ENCODE measurements around the gene ADGRF1. TPM values are rescaled to one million over a fixed set of nuclear protein-coding genes. Genes with fewer than 3 reads are reported as not detected.

Gene ADGRF1
- polyA plus RNA-seq, 1 experiment = not detected

GRCh38 chr6:47023573-47023972 is 18.6 kb downstream of the ADGRF1 start:
- POLR2A ChIA-PET = no interaction called here
- CTCF ChIA-PET = no interaction called here
- no peak overlapping the region for H3K4me3 ChIP-seq (ENCODE audit: low read depth, low read length)
- no peak overlapping the region for H3K27ac ChIP-seq (ENCODE audit: low read depth, low read length)
- TF ChIP-seq CTCF (IDR thresholded peaks at IDR 0.05; ENCODE audit: low read depth, low read length) = no peak
- no peaks in the 10 kb centered on the region for H3K27me3 ChIP-seq (ENCODE audit: control insufficient read depth, insufficient read depth, low read length)
- no peak for DNase-seq (ENCODE audit: low read depth, low spot score)
- H3K9me3 ChIP-seq (ENCODE audit: control insufficient read depth, insufficient read depth, low read length) = no peaks in the 10 kb centered on the region

- no peak for TF ChIP-seq CTCF (IDR thresholded peaks at IDR 0.05; ENCODE audit: low read depth, low read length)
Observed at GRCh38 chr6:47022191-47022590, 19.9 kb downstream of the ADGRF1 start.

GRCh38 chr6:47019941-47020340 is 22.2 kb downstream of the ADGRF1 start:
- ChIA-PET POLR2A (no interaction called here), CTCF (no interaction called here)
- no peak overlapping the region for H3K4me3 ChIP-seq (ENCODE audit: low read depth, low read length)
- no peaks in the 10 kb centered on the region for H3K9me3 ChIP-seq (ENCODE audit: control insufficient read depth, insufficient read depth, low read length)
- H3K27ac ChIP-seq (ENCODE audit: low read depth, low read length) = no peak overlapping the region
- DNase-seq (ENCODE audit: low read depth, low spot score) = no peak
- H3K27me3 ChIP-seq (ENCODE audit: control insufficient read depth, insufficient read depth, low read length) = no peaks in the 10 kb centered on the region
- no peak for TF ChIP-seq CTCF (IDR thresholded peaks at IDR 0.05; ENCODE audit: low read depth, low read length)

More at GRCh38 chr6:47022191-47022590, 19.9 kb downstream of the ADGRF1 start:
- H3K27ac ChIP-seq (ENCODE audit: low read depth, low read length) = no peak overlapping the region
- POLR2A ChIA-PET = no interaction called here
- CTCF ChIA-PET = interaction anchor here (0.7 kb wide), 1 partner anchor 20 kb away, joined by 8 read pairs; no protein-coding TSS in a partner anchor
- H3K9me3 ChIP-seq (ENCODE audit: control insufficient read depth, insufficient read depth, low read length) = no peaks in the 10 kb centered on the region
- no peak for DNase-seq (ENCODE audit: low read depth, low spot score)
- no peak overlapping the region for H3K4me3 ChIP-seq (ENCODE audit: low read depth, low read length)
- H3K27me3 ChIP-seq (ENCODE audit: control insufficient read depth, insufficient read depth, low read length) = no peaks in the 10 kb centered on the region

- DNase-seq (ENCODE audit: low read depth, low spot score) = no peak
- Histone ChIP-seq H3K4me3 (ENCODE audit: low read depth, low read length) (no peak overlapping the region), H3K27me3 (ENCODE audit: control insufficient read depth, insufficient read depth, low read length) (no peaks in the 10 kb centered on the region), H3K27ac (ENCODE audit: low read depth, low read length) (no peak overlapping the region), H3K9me3 (ENCODE audit: control insufficient read depth, insufficient read depth, low read length) (no peaks in the 10 kb centered on the region)
- POLR2A ChIA-PET = no interaction called here
- no peak for TF ChIP-seq CTCF (IDR thresholded peaks at IDR 0.05; ENCODE audit: low read depth, low read length)
- CTCF ChIA-PET = no interaction called here
Observed at GRCh38 chr6:47016909-47017308, 25.2 kb downstream of the ADGRF1 start.

- TF ChIP-seq CTCF (IDR thresholded peaks at IDR 0.05; ENCODE audit: low read depth, low read length) = 0 out of 2 replicates have a peak, but pooled peaks have one; percentile 11
- no peaks in the 10 kb centered on the region for H3K9me3 ChIP-seq (ENCODE audit: control insufficient read depth, insufficient read depth, low read length)
- no peak overlapping the region for H3K27ac ChIP-seq (ENCODE audit: low read depth, low read length)
- ChIA-PET CTCF (no interaction called here), POLR2A (no interaction called here)
- H3K4me3 ChIP-seq (ENCODE audit: low read depth, low read length) = no peak overlapping the region
- H3K27me3 ChIP-seq (ENCODE audit: control insufficient read depth, insufficient read depth, low read length) = no peaks in the 10 kb centered on the region
- no peak for DNase-seq (ENCODE audit: low read depth, low spot score)
Observed at GRCh38 chr6:47016261-47016660, 25.9 kb downstream of the ADGRF1 start.
